GM15510 (cell line): Measurements from ENCODE around the gene ZNF407.

ENCODE experiments used
- POLR2A ChIP-seq: IDR thresholded peaks from 3 replicates; pipeline ENCODE4 v1.6.1; 2011; ENCODE audit warnings: borderline replicate concordance; ENCODE audit not compliant: insufficient read length; ENCODE audit errors: extremely low read depth

The ZNF407 gene

DNA sequence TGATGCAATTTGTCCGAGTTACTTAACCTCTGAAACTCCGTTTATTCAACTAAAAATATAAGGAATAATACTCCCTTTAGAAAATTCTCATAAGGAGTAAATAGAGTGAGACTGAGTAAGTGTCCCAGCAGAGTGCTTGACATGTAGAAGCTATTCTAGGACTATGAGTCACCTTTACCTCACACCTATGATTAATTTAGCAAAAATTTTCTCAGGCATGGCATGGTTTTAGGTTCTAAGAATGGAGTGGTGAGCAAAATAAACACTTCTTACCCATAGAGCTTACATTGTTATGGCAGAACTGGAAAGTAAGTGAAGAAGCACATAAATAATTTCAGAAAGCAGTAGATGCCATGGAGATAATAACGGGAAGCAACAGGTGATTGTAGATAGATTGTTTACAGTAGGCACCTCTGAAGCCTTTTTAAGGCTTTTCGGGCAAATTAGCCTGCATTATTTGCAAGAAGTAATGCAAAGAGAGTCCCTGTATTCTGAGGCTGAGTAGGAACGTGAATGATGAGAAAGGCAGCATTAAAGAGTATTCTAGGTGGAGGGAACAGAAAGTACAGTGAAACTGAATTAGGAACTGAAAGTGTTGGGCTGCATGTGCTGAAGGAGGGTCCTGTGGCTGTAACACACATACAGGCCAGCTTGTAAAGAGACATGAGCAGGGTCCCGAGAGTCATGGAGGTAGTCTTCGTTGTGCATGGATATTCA is 209.2 kb downstream of the ZNF407 start:
- no peak for TF ChIP-seq POLR2A

- no peak for TF ChIP-seq POLR2A
These were observed 219.9 kb downstream of the ZNF407 start for GRCh38 chr18:74817576-74817975.

DNA sequence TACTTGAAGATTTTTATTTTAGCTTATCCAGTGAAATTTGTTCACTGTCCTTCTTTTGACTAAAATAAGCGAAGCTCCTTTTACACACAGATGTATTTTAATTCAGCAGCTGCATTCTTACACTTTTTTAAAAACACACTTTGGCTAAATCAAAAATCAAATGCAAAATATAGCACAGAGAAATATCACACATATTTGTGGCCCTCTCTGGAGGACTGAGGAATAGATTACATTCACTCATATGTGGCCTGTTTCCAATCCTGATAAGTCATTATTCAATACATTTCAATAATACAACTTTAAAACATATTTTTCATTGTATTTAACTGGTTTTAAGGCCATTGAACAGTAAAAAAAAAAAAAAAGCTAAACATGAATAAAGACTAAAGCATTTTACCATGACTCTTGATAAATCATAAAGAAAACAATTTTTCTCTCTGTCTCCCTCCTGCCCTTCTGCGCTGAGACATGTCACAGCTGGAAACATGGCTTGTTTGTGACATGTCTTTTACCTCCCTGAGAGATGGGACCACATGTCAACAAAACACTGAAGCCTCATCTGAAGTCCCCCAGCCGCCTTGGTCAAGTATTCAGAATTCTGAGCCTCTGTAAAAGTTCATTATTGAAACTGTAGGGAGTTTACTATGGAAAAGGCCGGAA is 221.0 kb downstream of the ZNF407 start:
- TF ChIP-seq POLR2A, result no peak

GRCh38 chr18:74819433-74820059 is 221.9 kb downstream of the ZNF407 start:
- TF ChIP-seq POLR2A, result no peak

DNA sequence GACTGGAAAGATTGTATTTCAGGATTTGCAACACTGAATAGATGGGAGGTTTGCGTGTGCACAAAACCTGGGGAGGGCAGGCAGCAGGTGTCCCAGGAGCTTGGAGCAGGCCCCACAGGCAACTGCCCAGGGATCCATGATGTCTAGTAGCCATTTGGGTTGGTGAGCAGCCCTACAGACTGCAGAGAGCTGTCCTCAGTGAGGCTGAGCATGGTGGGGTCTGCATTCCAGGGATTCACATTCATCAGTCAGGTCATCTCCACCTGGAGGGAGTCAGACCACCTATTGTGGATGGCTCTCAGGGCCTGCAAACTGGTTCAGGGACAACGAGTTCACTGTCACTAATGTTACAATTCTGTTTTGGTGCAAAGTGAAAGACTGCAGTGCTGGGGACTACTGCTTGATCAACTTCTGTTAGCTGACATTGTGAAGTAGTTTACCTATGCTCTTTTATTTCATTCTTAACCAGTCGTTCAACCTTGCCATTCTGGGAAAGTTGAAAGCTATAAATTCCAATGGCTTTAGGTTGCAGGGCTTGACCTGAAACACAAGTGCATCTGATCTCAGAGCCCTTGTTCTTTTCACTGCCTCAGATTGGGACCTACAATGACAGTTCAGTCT is 222.6 kb downstream of the ZNF407 start:
- no peak for TF ChIP-seq POLR2A

DNA sequence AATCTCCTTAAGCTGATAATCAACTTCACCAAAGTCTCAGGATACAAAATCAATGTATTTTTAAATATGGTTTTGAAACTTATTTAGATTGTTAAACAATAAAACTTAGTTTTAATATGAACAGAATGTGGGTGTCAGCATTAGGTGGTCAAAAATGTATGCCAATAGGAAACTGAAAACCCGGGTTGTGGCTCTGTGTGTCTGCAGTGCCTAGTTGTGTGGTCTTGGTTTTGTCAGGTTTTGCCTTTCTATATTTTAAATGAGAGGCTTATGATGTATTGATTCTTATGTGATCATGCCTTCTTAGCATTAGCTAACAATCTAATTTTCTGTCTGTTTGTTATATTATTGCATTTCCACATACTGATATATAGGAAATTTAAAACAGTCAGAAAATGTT is 227.8 kb downstream of the ZNF407 start:
- TF ChIP-seq POLR2A, result no peak

GRCh38 chr18:74826572-74826971 is 228.9 kb downstream of the ZNF407 start:
- TF ChIP-seq POLR2A, result no peak

- no peak for TF ChIP-seq POLR2A
These were observed 230.5 kb downstream of the ZNF407 start for GRCh38 chr18:74828200-74828599.

- TF ChIP-seq POLR2A, result no peak
These were observed 234.0 kb downstream of the ZNF407 start for GRCh38 chr18:74831571-74832250.

DNA sequence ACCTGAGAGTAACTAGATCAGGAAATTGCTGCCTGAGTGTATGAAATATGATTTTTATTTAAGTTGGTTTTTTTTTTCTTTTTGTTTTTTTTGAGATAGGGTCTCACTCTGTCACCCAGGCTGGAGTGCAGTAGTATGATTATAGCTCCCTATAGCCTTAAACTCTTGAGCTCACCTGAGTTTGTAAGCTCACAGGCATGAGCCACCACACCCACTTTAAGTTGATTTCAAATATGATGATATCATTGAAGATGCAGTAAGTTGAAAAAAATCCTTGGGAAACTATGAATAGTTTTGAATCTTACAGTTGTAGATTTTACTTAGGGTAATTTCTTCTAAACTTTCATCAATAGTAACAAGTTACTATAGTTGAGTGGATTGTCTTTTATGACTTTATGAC is 234.7 kb downstream of the ZNF407 start:
- TF ChIP-seq POLR2A, result no peak

- TF ChIP-seq POLR2A, result no peak
These were observed 235.3 kb downstream of the ZNF407 start for GRCh38 chr18:74832999-74833398.

- no peak for TF ChIP-seq POLR2A
These were observed 237.0 kb downstream of the ZNF407 start for GRCh38 chr18:74834424-74835309.

DNA sequence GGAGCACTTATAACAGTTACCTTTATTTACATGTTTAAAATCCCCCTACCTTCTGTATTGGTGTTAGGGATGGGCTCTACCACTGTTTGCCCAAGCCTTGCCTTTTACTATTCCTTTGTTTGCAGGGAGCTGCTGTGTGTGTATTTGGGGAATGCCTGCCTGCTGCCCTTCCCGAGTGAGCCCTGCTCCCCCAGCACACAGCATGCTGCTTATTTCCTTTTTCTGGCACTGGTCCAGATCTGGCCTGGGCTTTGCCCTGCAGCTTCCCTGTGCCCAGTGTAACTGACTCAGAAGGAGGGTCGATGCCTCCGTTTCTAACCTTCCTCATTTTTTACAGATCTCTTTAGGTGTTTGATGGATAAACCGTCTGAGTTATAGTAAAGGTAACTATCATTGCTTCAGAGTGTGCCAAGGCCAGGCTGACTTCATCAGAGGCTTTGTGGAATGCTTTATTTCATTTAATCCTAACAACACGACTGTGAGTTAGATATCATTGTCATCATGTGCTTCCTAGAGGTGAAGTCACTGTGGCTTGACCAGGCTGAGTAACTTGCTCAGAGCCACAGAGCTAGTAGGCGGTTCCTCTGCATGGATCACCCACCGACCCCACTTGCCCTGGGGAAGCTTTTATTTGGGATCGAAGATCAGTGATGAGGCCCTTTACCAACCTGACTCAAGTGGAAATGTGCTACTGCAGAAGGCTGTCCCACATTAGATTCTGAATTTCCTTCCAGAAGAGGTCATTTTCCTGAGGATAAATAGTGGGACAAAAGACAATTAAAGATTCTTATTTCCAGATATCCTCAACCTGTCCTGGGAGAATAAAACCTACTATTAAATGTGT is 238.8 kb downstream of the ZNF407 start:
- TF ChIP-seq POLR2A, result no peak
